Liver (tissue), 9 donors: Measurements from ENCODE around the gene ASAP2. TPM values are rescaled to one million over a fixed set of nuclear protein-coding genes. Genes with fewer than 3 reads are reported as not detected.

Source experiments
- DNase-seq: peaks from one replicate; pipeline ENCODE4 v3.0.0-alpha.2; 2017; ENCODE audit warnings: low spot score
- H3K27ac ChIP-seq, 2 donors: one replicate each; pipeline ENCODE4 v1.7.0; 2013; ENCODE audit warnings: inconsistent platforms in 2 of 2, low read length in 2 of 2, control low read depth in 1 of 2, low read depth in 1 of 2, mild to moderate bottlenecking in 1 of 2
- H3K27me3 ChIP-seq, 4 donors: one replicate each; pipeline versions ENCODE4 v1.6.1 to v1.7.0; 2013; ENCODE audit warnings: low read length in 3 of 4, inconsistent platforms in 1 of 4, mild to moderate bottlenecking in 1 of 4, moderate library complexity in 1 of 4; ENCODE audit not compliant: control insufficient read depth in 4 of 4, insufficient read depth in 4 of 4
- H3K36me3 ChIP-seq, 4 donors: one replicate each; pipeline versions ENCODE4 v1.6.1 to v1.7.0; 2013; ENCODE audit warnings: low read length in 3 of 4, mild to moderate bottlenecking in 3 of 4, low read depth in 1 of 4, moderate library complexity in 1 of 4; ENCODE audit not compliant: control insufficient read depth in 4 of 4, insufficient read depth in 3 of 4
- H3K4me1 ChIP-seq, 4 donors: one replicate each; pipeline versions ENCODE4 v1.6.1 to v1.7.0; 2013; ENCODE audit warnings: low read length in 3 of 4, mild to moderate bottlenecking in 3 of 4, moderate library complexity in 1 of 4; ENCODE audit not compliant: control insufficient read depth in 4 of 4, insufficient read depth in 4 of 4
- H3K4me3 ChIP-seq, 3 donors: one replicate each; pipeline versions ENCODE4 v1.6.1 to v1.7.0; 2013; ENCODE audit warnings: low read length in 3 of 3, control low read depth in 1 of 3, low read depth in 1 of 3, mild to moderate bottlenecking in 1 of 3
- H3K9ac ChIP-seq, 2 donors: one replicate each; pipeline ENCODE4 v1.7.0; 2013; ENCODE audit warnings: low read length in 2 of 2, mild to moderate bottlenecking in 2 of 2, moderate library complexity in 2 of 2, control low read depth in 1 of 2, low read depth in 1 of 2
- H3K9me3 ChIP-seq, 4 donors: one replicate each; pipeline versions ENCODE4 v1.6.1 to v1.7.0; 2013; ENCODE audit warnings: low read length in 3 of 4; ENCODE audit not compliant: control insufficient read depth in 4 of 4
- ATF3 ChIP-seq: IDR thresholded peaks from 2 replicates; pipeline ENCODE4 v1.6.1; 2016; ENCODE audit warnings: antibody characterized with exemption
- CTCF ChIP-seq: fragments of 150-350 bp; IDR thresholded peaks from 2 replicates; pipeline ENCODE4 v1.5.1; 2017; ENCODE audit warnings: improper control_type of control experiment, low read depth, low read length; ENCODE audit not compliant: missing input control
- EGR1 ChIP-seq, 2 donors: IDR thresholded peaks; 2 replicates each; pipeline ENCODE4 v1.6.1; 2016 to 2018; ENCODE audit warnings: antibody characterized with exemption in 2 of 2, low read depth in 2 of 2
- FOXA1 ChIP-seq: IDR thresholded peaks from 2 replicates; pipeline ENCODE4 v1.6.1; 2016; ENCODE audit warnings: antibody characterized with exemption
- GABPA ChIP-seq, 2 donors: IDR thresholded peaks in 1 of 2; conservative IDR thresholded peaks in 1 of 2; 2 replicates each; pipeline ENCODE4 v1.6.1; 2016; ENCODE audit warnings: antibody characterized with exemption in 2 of 2, mild to moderate bottlenecking in 1 of 2, moderate library complexity in 1 of 2
- HNF4A ChIP-seq, 2 donors: conservative IDR thresholded peaks; 2 replicates each; pipeline ENCODE4 v1.6.1; 2016; ENCODE audit warnings: antibody characterized with exemption in 2 of 2, mild to moderate bottlenecking in 2 of 2
- HNF4G ChIP-seq: IDR thresholded peaks from 2 replicates; pipeline ENCODE4 v1.6.1; 2016; ENCODE audit warnings: antibody characterized with exemption
- JUND ChIP-seq, 2 donors: IDR thresholded peaks; 2 replicates each; pipeline ENCODE4 v1.6.1; 2016; ENCODE audit warnings: antibody characterized with exemption in 2 of 2
- MAX ChIP-seq: IDR thresholded peaks from 2 replicates; pipeline ENCODE4 v1.6.1; 2016; ENCODE audit warnings: antibody characterized with exemption
- NR2F2 ChIP-seq: IDR thresholded peaks from 2 replicates; pipeline ENCODE4 v1.6.1; 2016; ENCODE audit warnings: antibody characterized with exemption
- REST ChIP-seq: IDR thresholded peaks from 2 replicates; pipeline ENCODE4 v1.6.1; 2016; ENCODE audit warnings: antibody characterized with exemption, mild to moderate bottlenecking
- RXRA ChIP-seq, 2 donors: IDR thresholded peaks; 2 replicates each; pipeline ENCODE4 v1.6.1; 2017 to 2018; ENCODE audit warnings: antibody characterized with exemption in 2 of 2, mild to moderate bottlenecking in 1 of 2
- SP1 ChIP-seq: IDR thresholded peaks from 2 replicates; pipeline ENCODE4 v1.6.1; 2018; ENCODE audit warnings: antibody characterized with exemption, mild to moderate bottlenecking
- TAF1 ChIP-seq: conservative IDR thresholded peaks from 2 replicates; pipeline ENCODE4 v1.6.1; 2016; ENCODE audit warnings: antibody characterized with exemption, mild to moderate bottlenecking
- YY1 ChIP-seq: IDR thresholded peaks from 2 replicates; pipeline ENCODE4 v1.6.1; 2016; ENCODE audit warnings: antibody characterized with exemption, mild to moderate bottlenecking
- ZBTB33 ChIP-seq: IDR thresholded peaks from 2 replicates; pipeline ENCODE4 v1.6.1; 2016; ENCODE audit warnings: antibody characterized with exemption
- WGBS: extraction: QIAGEN DNeasy Blood & Tissue Kit; methylation state at CpG from one replicate; pipeline ENCODE4 v1.1.7; 2013; 5-methylcytosine and 5-hydroxymethylcytosine counted together
- polyA plus RNA-seq, 2 donors: library from polyadenylated mRNA; stranded (reverse) in 1 of 2; unstranded in 1 of 2; fragments of 200-250 nt in 1 of 2; fragments of >200 nt in 1 of 2; fragmentation: Nextera tagmentation in 1 of 2; extraction: Ambion mirVana in 1 of 2; gene quantifications; one replicate each; pipeline versions ENCODE4 v1.2.1 to v1.2.3, GENCODE V29; 2013 to 2015
- total RNA-seq, 2 donors: library from RNA; depleted of rRNA; stranded (reverse); fragments of >200 nt; gene quantifications; one replicate each; pipeline ENCODE4 v1.2.3, GENCODE V29; 2014
- donor health status: healthy.
- donor health status: healthy.
- donor health status: healthy.
- donor health status: healthy.
- donor health status: healthy.

The ASAP2 gene
- total and polyA plus RNA-seq, 4 donors: 0.36 to 5.9 (median 2.6) TPM

- H3K27me3 ChIP-seq: no peaks in the 10 kb centered on the region
- H3K4me1 ChIP-seq: peaks cover 2 to 8% (median 6%) of the 10 kb centered on the region in 4 donors
- TF ChIP-seq HNF4G: no peak
- TF ChIP-seq ZBTB33: no peak
- no peak for TF ChIP-seq GABPA (IDR thresholded peaks at IDR 0.05 in 1 of 2, conservative IDR thresholded peaks at IDR 0.05 in 1 of 2)
- TF ChIP-seq TAF1: no peak
- TF ChIP-seq SP1: no peak
- no peak for TF ChIP-seq MAX
- no peak for TF ChIP-seq NR2F2
- no peak for TF ChIP-seq HNF4A (conservative IDR thresholded peaks at IDR 0.05)
- no peak for TF ChIP-seq JUND (IDR thresholded peaks at IDR 0.05)
- H3K27ac ChIP-seq: no peak overlapping the region
- WGBS: 91% methylated on average over 4 of the region's 4 CpGs
- no peak overlapping the region for H3K9ac ChIP-seq
- H3K9me3 ChIP-seq: no peaks in the 10 kb centered on the region
- no peaks in the 10 kb centered on the region for H3K36me3 ChIP-seq
- no peak for DNase-seq
- H3K4me3 ChIP-seq: no peak overlapping the region
Measured at GRCh38 chr2:9250091-9250490, 43.5 kb downstream of the ASAP2 start.

GRCh38 chr2:9250498-9251153 is 44.0 kb downstream of the ASAP2 start:
- no peak overlapping the region for H3K9ac ChIP-seq
- TF ChIP-seq REST (no peak), CTCF (no peak), EGR1 (IDR thresholded peaks at IDR 0.05; ENCODE audit: low read depth in 2 of 2) (no peak), HNF4A (conservative IDR thresholded peaks at IDR 0.05) (no peak), GABPA (IDR thresholded peaks at IDR 0.05 in 1 of 2, conservative IDR thresholded peaks at IDR 0.05 in 1 of 2) (no peak), JUND (IDR thresholded peaks at IDR 0.05) (no peak), ATF3 (no peak), NR2F2 (no peak), YY1 (no peak), TAF1 (no peak), ZBTB33 (no peak), RXRA (IDR thresholded peaks at IDR 0.05) (no peak), FOXA1 (no peak), MAX (no peak)
- WGBS: 88% methylated on average over 12 of the region's 12 CpGs
- H3K27me3 ChIP-seq: no peaks in the 10 kb centered on the region
- no peaks in the 10 kb centered on the region for H3K36me3 ChIP-seq
- peaks cover 2 to 8% (median 6%) of the 10 kb centered on the region in 4 donors for H3K4me1 ChIP-seq
- no peak for DNase-seq
- H3K4me3 ChIP-seq: no peak overlapping the region
- no peaks in the 10 kb centered on the region for H3K9me3 ChIP-seq
- H3K27ac ChIP-seq: no peak overlapping the region
